HCT116 (cell line): ENCODE results near the gene CNGA3.

Experiments
- EZH2 ChIP-seq: fragments of 200-600 bp; sonication (generic); IDR thresholded peaks from 2 replicates; pipeline ENCODE4 v1.6.1; 2017; ENCODE audit warnings: antibody characterized with exemption, mixed run types
- EZH2phosphoT487 ChIP-seq: fragments of 200-600 bp; IDR thresholded peaks from 2 replicates; pipeline ENCODE4 v1.6.1; 2018; ENCODE audit warnings: antibody characterized with exemption, borderline replicate concordance
- POLR2A ChIP-seq: IDR thresholded peaks from 2 replicates; pipeline ENCODE4 v1.7.0; 2011; ENCODE audit warnings: borderline replicate concordance; ENCODE audit not compliant: insufficient read depth, insufficient read length; ENCODE audit errors: extremely low read depth
- POLR2AphosphoS5 ChIP-seq: IDR thresholded peaks from 2 replicates; pipeline ENCODE4 v1.6.1; 2011; ENCODE audit warnings: mild to moderate bottlenecking, low read depth, low read length, moderate library complexity
- RAD21 ChIP-seq: IDR thresholded peaks from 2 replicates; pipeline ENCODE4 v1.6.1; 2012; ENCODE audit warnings: low read depth, mild to moderate bottlenecking
- SIN3A ChIP-seq: IDR thresholded peaks from 2 replicates; pipeline ENCODE4 v1.6.1; 2012; ENCODE audit warnings: low read depth
- YY1 ChIP-seq: IDR thresholded peaks from 2 replicates; pipeline ENCODE4 v1.6.1; 2011; ENCODE audit warnings: low read length, low read depth, moderate library complexity, mild to moderate bottlenecking; ENCODE audit not compliant: insufficient replicate concordance; ENCODE audit errors: extremely low read depth
- ZNF274 ChIP-seq: fragments of 200-500 bp; sonication (Bioruptor generic); IDR thresholded peaks from 2 replicates; pipeline ENCODE4 v1.6.1; 2014; ENCODE audit warnings: mild to moderate bottlenecking, low read depth, low read length, inconsistent platforms
- TF ChIP-seq, protein P1 (sequence below), 3 experiments: fragments of 200-600 bp in 1 of 3; sonication (generic) in 1 of 3; IDR thresholded peaks in 2 of 3; conservative IDR thresholded peaks in 1 of 3; 2 replicates each; pipeline ENCODE4 v1.5.1; 2012 to 2017; ENCODE audit warnings: low read depth in 2 of 3, low read length in 2 of 3, antibody characterized with exemption in 1 of 3, borderline replicate concordance in 1 of 3, control low read depth in 1 of 3, mild to moderate bottlenecking in 1 of 3, mixed read lengths in 1 of 3, mixed run types in 1 of 3, moderate library complexity in 1 of 3; ENCODE audit not compliant: insufficient read depth in 1 of 3

DNA sequence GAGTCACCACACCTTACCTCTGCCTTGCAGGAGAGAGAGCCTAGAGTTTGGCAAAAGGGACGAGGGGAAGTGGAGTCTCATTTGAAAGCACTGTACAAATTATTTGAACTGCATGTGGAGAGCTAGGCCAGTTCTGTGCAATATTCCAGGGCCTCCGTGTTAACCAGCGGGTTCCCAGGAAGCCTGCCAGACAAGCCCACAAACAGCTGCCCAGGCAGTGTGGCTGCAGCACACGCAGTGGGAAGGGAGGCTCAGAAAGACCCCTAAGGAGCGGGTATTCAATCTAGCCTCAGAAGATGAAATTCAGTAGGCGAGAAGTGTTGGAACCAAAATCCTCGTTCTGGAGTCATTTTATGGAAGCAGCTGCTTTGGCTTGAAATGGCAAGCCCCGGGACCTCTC lies 30.7 kb downstream of the CNGA3 start:
- no peak for TF ChIP-seq POLR2A
- TF ChIP-seq POLR2AphosphoS5, result no peak
- TF ChIP-seq SIN3A, result no peak
- TF ChIP-seq, protein P1, sequence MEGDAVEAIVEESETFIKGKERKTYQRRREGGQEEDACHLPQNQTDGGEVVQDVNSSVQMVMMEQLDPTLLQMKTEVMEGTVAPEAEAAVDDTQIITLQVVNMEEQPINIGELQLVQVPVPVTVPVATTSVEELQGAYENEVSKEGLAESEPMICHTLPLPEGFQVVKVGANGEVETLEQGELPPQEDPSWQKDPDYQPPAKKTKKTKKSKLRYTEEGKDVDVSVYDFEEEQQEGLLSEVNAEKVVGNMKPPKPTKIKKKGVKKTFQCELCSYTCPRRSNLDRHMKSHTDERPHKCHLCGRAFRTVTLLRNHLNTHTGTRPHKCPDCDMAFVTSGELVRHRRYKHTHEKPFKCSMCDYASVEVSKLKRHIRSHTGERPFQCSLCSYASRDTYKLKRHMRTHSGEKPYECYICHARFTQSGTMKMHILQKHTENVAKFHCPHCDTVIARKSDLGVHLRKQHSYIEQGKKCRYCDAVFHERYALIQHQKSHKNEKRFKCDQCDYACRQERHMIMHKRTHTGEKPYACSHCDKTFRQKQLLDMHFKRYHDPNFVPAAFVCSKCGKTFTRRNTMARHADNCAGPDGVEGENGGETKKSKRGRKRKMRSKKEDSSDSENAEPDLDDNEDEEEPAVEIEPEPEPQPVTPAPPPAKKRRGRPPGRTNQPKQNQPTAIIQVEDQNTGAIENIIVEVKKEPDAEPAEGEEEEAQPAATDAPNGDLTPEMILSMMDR (IDR thresholded peaks at IDR 0.05 in 2 of 3, conservative IDR thresholded peaks at IDR 0.05 in 1 of 3; ENCODE audit: borderline replicate concordance in 1 of 3, insufficient read depth in 1 of 3, low read depth in 2 of 3, low read length in 2 of 3), result no peak
- TF ChIP-seq YY1, result no peak
- no peak for TF ChIP-seq ZNF274
- no peak for TF ChIP-seq RAD21
- TF ChIP-seq EZH2phosphoT487, result no peak
- TF ChIP-seq EZH2, result no peak
